Measurements from ENCODE around the gene SRSF9.

DNA sequence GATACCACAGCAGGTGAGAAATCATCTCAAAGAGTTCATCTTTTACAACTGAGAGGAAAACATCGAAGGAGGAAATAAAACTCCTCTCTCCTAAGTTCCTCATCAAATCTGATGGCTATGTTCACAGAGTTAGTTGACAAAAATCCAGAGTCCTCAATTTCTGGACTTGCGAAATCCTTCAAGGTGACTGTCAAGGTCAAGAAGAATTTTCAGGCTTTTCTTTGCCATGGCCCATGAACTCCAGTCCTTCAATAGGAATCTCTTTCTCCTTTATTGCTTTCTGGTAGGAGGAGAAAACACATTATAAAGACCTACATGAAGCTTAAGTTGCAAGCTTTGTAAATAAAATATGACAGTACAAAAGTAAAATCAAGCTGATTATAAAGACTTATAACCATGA, 24.9 kb downstream of the SRSF9 start:
- TF ChIP-seq, protein P1, sequence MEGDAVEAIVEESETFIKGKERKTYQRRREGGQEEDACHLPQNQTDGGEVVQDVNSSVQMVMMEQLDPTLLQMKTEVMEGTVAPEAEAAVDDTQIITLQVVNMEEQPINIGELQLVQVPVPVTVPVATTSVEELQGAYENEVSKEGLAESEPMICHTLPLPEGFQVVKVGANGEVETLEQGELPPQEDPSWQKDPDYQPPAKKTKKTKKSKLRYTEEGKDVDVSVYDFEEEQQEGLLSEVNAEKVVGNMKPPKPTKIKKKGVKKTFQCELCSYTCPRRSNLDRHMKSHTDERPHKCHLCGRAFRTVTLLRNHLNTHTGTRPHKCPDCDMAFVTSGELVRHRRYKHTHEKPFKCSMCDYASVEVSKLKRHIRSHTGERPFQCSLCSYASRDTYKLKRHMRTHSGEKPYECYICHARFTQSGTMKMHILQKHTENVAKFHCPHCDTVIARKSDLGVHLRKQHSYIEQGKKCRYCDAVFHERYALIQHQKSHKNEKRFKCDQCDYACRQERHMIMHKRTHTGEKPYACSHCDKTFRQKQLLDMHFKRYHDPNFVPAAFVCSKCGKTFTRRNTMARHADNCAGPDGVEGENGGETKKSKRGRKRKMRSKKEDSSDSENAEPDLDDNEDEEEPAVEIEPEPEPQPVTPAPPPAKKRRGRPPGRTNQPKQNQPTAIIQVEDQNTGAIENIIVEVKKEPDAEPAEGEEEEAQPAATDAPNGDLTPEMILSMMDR (IDR thresholded peaks at IDR 0.05): no peak
- TF ChIP-seq POLR2A (IDR thresholded peaks at IDR 0.05): no peak

Data from uterus (tissue), 2 donors.